A673 (cell line): ENCODE measurements around the gene USP34. TPM values are rescaled to one million over a fixed set of nuclear protein-coding genes. Genes with fewer than 3 reads are reported as not detected.

Source experiments
- BruUV-seq: library from RNA; stranded (reverse); fragments of 400-500 nt; replicated peaks from 2 replicates; lab custom pipeline; 2021; lab: Mats Ljungman, UMichigan
- CTCF ChIA-PET: fragments of 300-600 bp; sonication (Branson Sonifier 250); formaldehyde crosslinking; loops from one replicate; lab custom pipeline; 2022; ENCODE audit warnings: antibody characterized with exemption; lab: Charles Lee
- POLR2A ChIA-PET: fragments of 300-600 bp; sonication (Branson Sonifier 250); formaldehyde crosslinking; loops from one replicate; lab custom pipeline; 2022; ENCODE audit warnings: antibody characterized with exemption; ENCODE audit not compliant: low non-redundant PET; lab: Charles Lee
- DNase-seq: peaks from one replicate; pipeline ENCODE4 v3.0.0-alpha.2; 2015; ENCODE audit warnings: low spot score
- H3K27ac ChIP-seq: fragments of 200-600 bp; sonication (generic); 2 replicates; pipeline ENCODE4 v1.5.1; 2016; ENCODE audit warnings: mixed run types, low read depth, mild to moderate bottlenecking, mixed read lengths, antibody characterized with exemption, low read length; ENCODE audit not compliant: poor library complexity, severe bottlenecking
- H3K27me3 ChIP-seq: fragments of 200-600 bp; sonication (generic); replicated peaks from 2 replicates; pipeline ENCODE4 v1.6.1; 2017; ENCODE audit warnings: mixed run types, low read depth, mild to moderate bottlenecking, mixed read lengths, antibody characterized with exemption, low read length; ENCODE audit not compliant: insufficient read depth, poor library complexity
- H3K36me3 ChIP-seq: fragments of 200-600 bp; sonication (generic); 2 replicates; pipeline ENCODE4 v1.6.1; 2016; ENCODE audit warnings: mixed run types, mild to moderate bottlenecking, mixed read lengths, antibody characterized with exemption, low read length; ENCODE audit not compliant: insufficient read depth, poor library complexity, severe bottlenecking
- H3K4me1 ChIP-seq: fragments of 200-600 bp; sonication (generic); 2 replicates; pipeline ENCODE4 v1.6.1; 2017; ENCODE audit warnings: mixed run types, mild to moderate bottlenecking, mixed read lengths, antibody characterized with exemption, low read length; ENCODE audit not compliant: insufficient read depth, poor library complexity, severe bottlenecking
- H3K4me3 ChIP-seq: fragments of 200-600 bp; sonication (generic); 2 replicates; pipeline ENCODE4 v1.5.1; 2016; ENCODE audit warnings: low read depth, mixed run types, mild to moderate bottlenecking, mixed read lengths, low read length; ENCODE audit not compliant: poor library complexity, severe bottlenecking
- H3K9me3 ChIP-seq: fragments of 200-600 bp; sonication (generic); 2 replicates; pipeline ENCODE4 v1.6.1; 2016; ENCODE audit warnings: mixed run types, low read depth, mild to moderate bottlenecking, mixed read lengths, antibody characterized with exemption, low read length; ENCODE audit not compliant: poor library complexity, severe bottlenecking
- EZH2 ChIP-seq: fragments of 200-600 bp; sonication (generic); IDR thresholded peaks from 2 replicates; pipeline ENCODE4 v1.6.1; 2017; ENCODE audit warnings: borderline replicate concordance, low read depth, mild to moderate bottlenecking, mixed read lengths, antibody characterized with exemption, low read length; ENCODE audit not compliant: poor library complexity, severe bottlenecking
- intact Hi-C: fragments of 100-400 bp; cut with micrococcal nuclease; formaldehyde crosslinking; loops from one replicate; pipeline ENCODE4 v1.10.0; 2022; ENCODE audit not compliant: unreplicated experiment
- total RNA-seq: library from RNA; stranded (reverse); gene quantifications from 2 replicates; pipeline ENCODE4 v1.2.3, GENCODE V29; 2021
- TF ChIP-seq, protein P1 (sequence below): fragments of 300-800, 200-600 bp; sonication (generic); conservative IDR thresholded peaks from 2 replicates; pipeline ENCODE4 v1.5.1; 2017; ENCODE audit warnings: low read depth, mild to moderate bottlenecking, antibody characterized with exemption, low read length, moderate library complexity, mixed read lengths

The USP34 gene
- total RNA-seq, 1 experiment from 2014 or later: 98.5 TPM

DNA sequence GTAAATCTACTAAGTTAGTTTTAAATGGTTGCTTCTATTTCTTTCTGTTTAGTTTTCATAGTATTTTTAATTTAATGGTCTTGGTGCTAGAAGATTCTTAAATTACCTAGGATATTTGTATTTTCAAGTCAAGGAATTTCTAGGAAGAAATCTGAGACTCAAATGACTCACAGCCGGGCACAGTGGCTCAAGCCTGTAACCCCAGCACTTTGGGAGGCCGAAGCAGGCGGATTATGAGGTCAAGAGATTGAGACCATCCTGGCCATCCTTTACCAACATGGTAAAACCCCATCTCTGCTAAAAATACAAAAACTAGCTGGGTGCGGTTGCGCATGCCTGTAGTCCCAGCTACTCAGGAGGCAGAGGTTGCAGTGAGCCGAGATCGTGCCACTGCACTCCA, 213.4 kb downstream of the USP34 start:
- Histone ChIP-seq H3K27me3 (no peaks in the 10 kb centered on the region), H3K36me3 (peaks cover 32% of the 10 kb centered on the region), H3K4me3 (no peak overlapping the region), H3K9me3 (no peaks in the 10 kb centered on the region), H3K27ac (no peak overlapping the region), H3K4me1 (no peaks in the 10 kb centered on the region)
- intact Hi-C loops: no loop called here
- POLR2A ChIA-PET: no interaction called here
- DNase-seq: no peak
- BruUV-seq: no TSS peak
- TF ChIP-seq, protein P1, sequence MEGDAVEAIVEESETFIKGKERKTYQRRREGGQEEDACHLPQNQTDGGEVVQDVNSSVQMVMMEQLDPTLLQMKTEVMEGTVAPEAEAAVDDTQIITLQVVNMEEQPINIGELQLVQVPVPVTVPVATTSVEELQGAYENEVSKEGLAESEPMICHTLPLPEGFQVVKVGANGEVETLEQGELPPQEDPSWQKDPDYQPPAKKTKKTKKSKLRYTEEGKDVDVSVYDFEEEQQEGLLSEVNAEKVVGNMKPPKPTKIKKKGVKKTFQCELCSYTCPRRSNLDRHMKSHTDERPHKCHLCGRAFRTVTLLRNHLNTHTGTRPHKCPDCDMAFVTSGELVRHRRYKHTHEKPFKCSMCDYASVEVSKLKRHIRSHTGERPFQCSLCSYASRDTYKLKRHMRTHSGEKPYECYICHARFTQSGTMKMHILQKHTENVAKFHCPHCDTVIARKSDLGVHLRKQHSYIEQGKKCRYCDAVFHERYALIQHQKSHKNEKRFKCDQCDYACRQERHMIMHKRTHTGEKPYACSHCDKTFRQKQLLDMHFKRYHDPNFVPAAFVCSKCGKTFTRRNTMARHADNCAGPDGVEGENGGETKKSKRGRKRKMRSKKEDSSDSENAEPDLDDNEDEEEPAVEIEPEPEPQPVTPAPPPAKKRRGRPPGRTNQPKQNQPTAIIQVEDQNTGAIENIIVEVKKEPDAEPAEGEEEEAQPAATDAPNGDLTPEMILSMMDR: no peak
- TF ChIP-seq EZH2: no peak
- CTCF ChIA-PET: no interaction called here

GRCh38 chr2:61255580-61256437, 215.1 kb downstream of the USP34 start:
- intact Hi-C loops: no loop called here

DNA sequence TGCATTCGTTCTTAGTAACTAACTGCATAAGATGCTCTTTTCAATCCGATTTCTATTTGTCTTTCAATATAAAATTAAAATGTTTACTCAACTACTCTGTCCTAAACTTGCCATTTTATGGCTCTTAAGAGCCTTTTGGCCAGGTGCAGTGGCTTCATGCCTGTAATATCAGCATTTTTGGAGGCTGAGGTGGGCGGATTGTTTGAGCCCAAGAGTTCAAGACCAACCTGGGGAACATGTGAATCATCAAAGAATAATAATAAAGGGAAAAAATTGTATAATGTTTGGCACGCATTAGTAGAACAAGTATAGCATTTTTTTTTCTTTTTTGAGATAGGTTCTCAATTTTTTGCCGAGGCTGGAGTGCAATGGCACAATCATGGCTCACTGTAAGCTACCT, 216.4 kb downstream of the USP34 start:
- peaks cover 31% of the 10 kb centered on the region for H3K36me3 ChIP-seq
- no peaks in the 10 kb centered on the region for H3K4me1 ChIP-seq
- ChIA-PET POLR2A (no interaction called here), CTCF (no interaction called here)
- no peak for TF ChIP-seq EZH2
- TF ChIP-seq, protein P1: no peak
- no peaks in the 10 kb centered on the region for H3K27me3 ChIP-seq
- H3K27ac ChIP-seq: no peak overlapping the region
- no peaks in the 10 kb centered on the region for H3K9me3 ChIP-seq
- no peak for DNase-seq
- intact Hi-C loops: no loop called here
- BruUV-seq: no TSS peak
- H3K4me3 ChIP-seq: no peak overlapping the region

More at GRCh38 chr2:61255580-61256437, 215.1 kb downstream of the USP34 start:
- ChIA-PET CTCF (no interaction called here), POLR2A (no interaction called here)
- no TSS peak for BruUV-seq
- DNase-seq: no peak
- Histone ChIP-seq H3K4me3 (no peak overlapping the region), H3K27me3 (no peaks in the 10 kb centered on the region), H3K9me3 (no peaks in the 10 kb centered on the region), H3K36me3 (peaks cover 32% of the 10 kb centered on the region), H3K27ac (no peak overlapping the region), H3K4me1 (no peaks in the 10 kb centered on the region)
- TF ChIP-seq EZH2: no peak
- TF ChIP-seq, protein P1: no peak
